IMR-90 (cell line): ENCODE data around the gene TRIP6. TPM values are rescaled to one million over a fixed set of nuclear protein-coding genes. Genes with fewer than 3 reads are reported as not detected.
"Not testable (repeated sequence)": the region's sequence is repeated elsewhere in the genome, so short reads cannot be mapped to it uniquely, and the experiment has no call there.

Experiments used
- ATAC-seq: fragments of 200-7000 bp; cut with Tn5 transposase; 2 replicates; pipeline ENCODE4 v1.9.1; 2020; ENCODE audit warnings: low read depth, mild to moderate bottlenecking, moderate library complexity
- BruUV-seq: library from RNA; stranded (reverse); fragments of 400-500 nt; replicated peaks from 2 replicates; lab custom pipeline; 2021; lab: Mats Ljungman, UMichigan
- CTCF ChIA-PET: fragments of 300-600 bp; formaldehyde crosslinking; extraction: SDS; loops from one replicate; lab custom pipeline; 2021; ENCODE audit warnings: antibody characterized with exemption; lab: Yijun Ruan, JAX
- POLR2A ChIA-PET: fragments of 300-600 bp; sonication (Branson Sonifier 250); formaldehyde crosslinking; loops from one replicate; lab custom pipeline; 2022; ENCODE audit warnings: antibody characterized with exemption; ENCODE audit not compliant: unreplicated experiment; lab: Charles Lee
- DNase-seq: peaks from one replicate; pipeline ENCODE4 v3.0.0; 2013
- H2AFZ ChIP-seq: replicated peaks from 2 replicates; pipeline ENCODE3; 2013; ENCODE audit warnings: low read length, mild to moderate bottlenecking; ENCODE audit not compliant: poor library complexity
- H2AK5ac ChIP-seq: 2 replicates; pipeline ENCODE4 v1.6.1; 2013; ENCODE audit warnings: low read depth, low read length, inconsistent platforms
- H2AK9ac ChIP-seq: replicated peaks from 2 replicates; pipeline ENCODE3; 2013; ENCODE audit warnings: mild to moderate bottlenecking, low read depth, low read length, moderate library complexity; ENCODE audit not compliant: poor library complexity
- H2BK120ac ChIP-seq: 2 replicates; pipeline ENCODE4 v1.6.1; 2013; ENCODE audit warnings: low read depth, low read length, inconsistent platforms
- H2BK15ac ChIP-seq: 3 replicates; pipeline ENCODE4 v1.6.1; 2013; ENCODE audit warnings: low read depth, low read length, inconsistent platforms
- H2BK20ac ChIP-seq: 2 replicates; pipeline ENCODE4 v1.6.1; 2013; ENCODE audit warnings: low read depth, mild to moderate bottlenecking, inconsistent platforms, low read length, moderate library complexity
- H2BK5ac ChIP-seq: 2 replicates; pipeline ENCODE4 v1.6.1; 2013; ENCODE audit warnings: mild to moderate bottlenecking, low read depth, low read length, inconsistent platforms; ENCODE audit not compliant: poor library complexity, severe bottlenecking
- H3K14ac ChIP-seq: replicated peaks from 2 replicates; pipeline ENCODE4 v1.6.1; 2013; ENCODE audit warnings: low read depth, low read length, inconsistent platforms
- H3K18ac ChIP-seq: 2 replicates; pipeline ENCODE4 v1.6.1; 2013; ENCODE audit warnings: low read depth, low read length, control low read depth
- H3K23ac ChIP-seq: 2 replicates; pipeline ENCODE4 v1.6.1; 2013; ENCODE audit warnings: low read depth, low read length, inconsistent platforms
- H3K27ac ChIP-seq: 2 replicates; pipeline ENCODE4 v1.5.1; 2013; ENCODE audit warnings: mild to moderate bottlenecking, control low read depth, low read length; ENCODE audit not compliant: insufficient read depth
- H3K27me3 ChIP-seq: 2 replicates; pipeline ENCODE4 v1.6.1; 2013; ENCODE audit warnings: low read length; ENCODE audit not compliant: control insufficient read depth, insufficient read depth
- H3K36me3 ChIP-seq: 2 replicates; pipeline ENCODE4 v1.6.1; 2013; ENCODE audit warnings: low read length, mixed read lengths; ENCODE audit not compliant: control insufficient read depth, insufficient read depth
- H3K4ac ChIP-seq: 2 replicates; pipeline ENCODE4 v1.6.1; 2013; ENCODE audit warnings: low read depth, low read length, inconsistent platforms
- H3K4me1 ChIP-seq: 2 replicates; pipeline ENCODE4 v1.6.1; 2013; ENCODE audit warnings: low read length, mixed read lengths; ENCODE audit not compliant: control insufficient read depth, insufficient read depth
- H3K4me2 ChIP-seq: 2 replicates; pipeline ENCODE4 v1.6.1; 2013; ENCODE audit warnings: low read depth, mild to moderate bottlenecking, control low read depth, low read length, moderate library complexity
- H3K4me3 ChIP-seq: 2 replicates; pipeline ENCODE4 v1.5.1; 2013; ENCODE audit warnings: low read depth, mild to moderate bottlenecking, control low read depth, low read length, moderate library complexity; ENCODE audit not compliant: insufficient read depth
- H3K56ac ChIP-seq: 2 replicates; pipeline ENCODE4 v1.6.1; 2013; ENCODE audit warnings: low read length, inconsistent platforms; ENCODE audit not compliant: insufficient read depth; ENCODE audit errors: extremely low read depth
- H3K79me1 ChIP-seq, 2 experiments: 2 replicates each; pipeline ENCODE4 v1.6.1; 2013; ENCODE audit warnings: low read length in 2 of 2, inconsistent platforms in 1 of 2, low read depth in 1 of 2
- H3K9ac ChIP-seq: 2 replicates; pipeline ENCODE4 v1.6.1; 2013; ENCODE audit warnings: low read depth, low read length, control low read depth
- H3K9me1 ChIP-seq: 2 replicates; pipeline ENCODE4 v1.6.1; 2013; ENCODE audit warnings: low read length, inconsistent platforms; ENCODE audit not compliant: insufficient read depth
- H3K9me3 ChIP-seq: 2 replicates; pipeline ENCODE4 v1.6.1; 2013; ENCODE audit warnings: low read length; ENCODE audit not compliant: control insufficient read depth, insufficient read depth
- H4K20me1 ChIP-seq: 2 replicates; pipeline ENCODE4 v1.6.1; 2013; ENCODE audit warnings: low read length, inconsistent platforms; ENCODE audit not compliant: insufficient read depth
- H4K5ac ChIP-seq: 2 replicates; pipeline ENCODE4 v1.6.1; 2013; ENCODE audit warnings: mild to moderate bottlenecking, low read depth, low read length, control low read depth
- H4K8ac ChIP-seq, 2 experiments: 2 replicates each; pipeline ENCODE4 v1.6.1; 2013; ENCODE audit warnings: low read depth in 2 of 2, low read length in 2 of 2, control low read depth in 1 of 2, inconsistent platforms in 1 of 2
- H4K91ac ChIP-seq: 2 replicates; pipeline ENCODE4 v1.6.1; 2013; ENCODE audit warnings: low read depth, low read length, inconsistent platforms; ENCODE audit not compliant: insufficient read depth
- FOS ChIP-seq: fragments of 150-350 bp; IDR thresholded peaks from 2 replicates; pipeline ENCODE4 v1.6.1; 2016; ENCODE audit warnings: low read depth, low read length
- MAFK ChIP-seq: IDR thresholded peaks from 2 replicates; pipeline ENCODE4 v1.6.1; 2012; ENCODE audit warnings: low read depth, low read length, improper control_type of control experiment
- RCOR1 ChIP-seq: IDR thresholded peaks from 2 replicates; pipeline ENCODE4 v1.6.1; 2012; ENCODE audit warnings: mild to moderate bottlenecking, low read length, improper control_type of control experiment; ENCODE audit not compliant: insufficient replicate concordance
- RFX5 ChIP-seq: IDR thresholded peaks from 2 replicates; pipeline ENCODE4 v1.8.0; 2012; ENCODE audit warnings: low read depth, mild to moderate bottlenecking, low read length, moderate library complexity
- WGBS, 2 experiments: methylation state at CpG; one replicate each; pipeline versions ENCODE4 v1.1.5 to v1.1.7; 2013; ENCODE audit warnings: missing lambda C conversion rate in 2 of 2; ENCODE audit not compliant: insufficient read length in 1 of 2; ENCODE audit errors: extremely low coverage in 2 of 2; 5-methylcytosine and 5-hydroxymethylcytosine counted together
- dilution Hi-C: fragments of 300-500 bp; cut with HindIII; formaldehyde crosslinking; loops from one replicate; pipeline ENCODE4 v1.14.3; 2018; ENCODE audit warnings: low sequenced_read_pairs; ENCODE audit not compliant: unreplicated experiment
- in situ Hi-C: fragments of 300-500 bp; cut with MboI; formaldehyde crosslinking; loops from 3 replicates; pipeline ENCODE4 v1.14.3; 2019; ENCODE audit warnings: low sequenced_read_pairs, inconsistent platforms, mixed read lengths
- intact Hi-C: fragments of 100-400 bp; cut with micrococcal nuclease; formaldehyde crosslinking; loops from 2 replicates; pipeline ENCODE4 v1.10.0; 2022
- polyA plus RNA-seq, 3 experiments: library from polyadenylated mRNA; depleted of rRNA; stranded (reverse); fragments of >200 nt; gene quantifications; 2 replicates each; pipeline ENCODE4 v1.2.3, GENCODE V29; 2012; ENCODE audit warnings: low replicate concordance in 1 of 3
- total RNA-seq: library from RNA; depleted of rRNA; stranded (reverse); fragments of >200 nt; gene quantifications from 2 replicates; pipeline ENCODE4 v1.2.3, GENCODE V29; 2012

TRIP6 gene
- total and polyA plus RNA-seq, 2 of the 4 experiments (the other 2 are of a cell fraction) = 36.4 to 72.3 TPM

- Histone ChIP-seq H2BK20ac (no peak overlapping the region), H3K27ac (no peak overlapping the region), H2AK9ac (no peak overlapping the region), H2AK5ac (no peak overlapping the region), H3K4me3 (no peak overlapping the region), H3K36me3 (no peaks in the 10 kb centered on the region), H4K91ac (no peak overlapping the region), H3K18ac (no peak overlapping the region), H3K56ac (no peak overlapping the region), H3K9me3 (peaks cover 5% of the 10 kb centered on the region; the same call in 1 of the 2 replicates), H2BK15ac (no peak overlapping the region), H3K27me3 (no peaks in the 10 kb centered on the region), H3K4me1 (no peaks in the 10 kb centered on the region), H3K9me1 (no peaks in the 10 kb centered on the region), H3K4me2 (no peak overlapping the region), H4K5ac (no peak overlapping the region), H4K8ac (no peak overlapping the region), H3K9ac (no peak overlapping the region), H3K14ac (no peak overlapping the region), H4K20me1 (no peaks in the 10 kb centered on the region), H2AFZ (no peak overlapping the region), H2BK120ac (no peak overlapping the region), H3K4ac (no peak overlapping the region), H3K23ac (no peak overlapping the region), H2BK5ac (no peak overlapping the region), H3K79me1 (no peaks in the 10 kb centered on the region)
- TF ChIP-seq MAFK = no peak
- no peak for TF ChIP-seq FOS
- TF ChIP-seq RFX5 = no peak
- no peak for TF ChIP-seq RCOR1
- 80% methylated on average over 2 of the region's 5 CpGs; no CpG with 5 or more reads in 1 of the 2 experiments for WGBS, 2 experiments
- in situ Hi-C loops (no loop called here), dilution Hi-C loops (no loop called here), intact Hi-C loops (no loop called here)
- BruUV-seq = no TSS peak
- ATAC-seq (no peak), DNase-seq (no peak)
- ChIA-PET POLR2A (no interaction called here), CTCF (no interaction called here)
Observed at GRCh38 chr7:100908512-100908911, 41.3 kb downstream of the TRIP6 start.

GRCh38 chr7:100910443-100910842 is 43.3 kb downstream of the TRIP6 start:
- in situ Hi-C loops = not testable (repeated sequence)

More at GRCh38 chr7:100910443-100910842, 43.3 kb downstream of the TRIP6 start:
- H3K36me3 ChIP-seq, H2AK5ac ChIP-seq, H2AK9ac ChIP-seq, H3K4me1 ChIP-seq, H2BK5ac ChIP-seq, H3K27me3 ChIP-seq, H3K4me2 ChIP-seq, H4K20me1 ChIP-seq, dilution Hi-C loops, POLR2A ChIA-PET, H2BK20ac ChIP-seq, H3K18ac ChIP-seq, DNase-seq, H2BK15ac ChIP-seq, H3K23ac ChIP-seq, H3K56ac ChIP-seq, H3K9ac ChIP-seq, H2BK120ac ChIP-seq, H3K14ac ChIP-seq, H4K5ac ChIP-seq, H4K8ac ChIP-seq, H3K79me1 ChIP-seq, H3K27ac ChIP-seq, H3K4ac ChIP-seq, H4K91ac ChIP-seq, intact Hi-C loops, ATAC-seq, H2AFZ ChIP-seq, H3K9me3 ChIP-seq, H3K4me3 ChIP-seq, BruUV-seq, H3K9me1 ChIP-seq: not testable (repeated sequence)
- 100% methylated on average over 2 of the region's 7 CpGs; no CpG with 5 or more reads in 1 of the 2 experiments for WGBS, 2 experiments
- CTCF ChIA-PET = interaction anchor here (0.6 kb wide), 2 partner anchors 97 to 167 kb away, joined by 4 to 5 read pairs; no protein-coding TSS in a partner anchor
